Measurements from ENCODE around the gene PTPRU. TPM values are rescaled to one million over a fixed set of nuclear protein-coding genes. Genes with fewer than 3 reads are reported as not detected.
"Not testable (repeated sequence)": the region's sequence is repeated elsewhere in the genome, so short reads cannot be mapped to it uniquely, and the experiment has no call there.

PTPRU gene
- total and polyA plus RNA-seq, 4 donors = 1.6 to 15.1 (median 6.0) TPM

GRCh38 chr1:29221296-29221695, 15.0 kb upstream of the PTPRU start:
- H3K9me3 ChIP-seq (ENCODE audit: control insufficient read depth in 4 of 4, low read length in 3 of 4) = no peaks in the 10 kb centered on the region
- no peak for DNase-seq (ENCODE audit: low spot score)
- H3K36me3 ChIP-seq (ENCODE audit: control insufficient read depth in 4 of 4, insufficient read depth in 3 of 4, low read depth in 1 of 4, low read length in 3 of 4) = peaks cover 0 to 9% (median 4%) of the 10 kb centered on the region in 4 donors
- H3K27ac ChIP-seq (ENCODE audit: low read depth in 1 of 2, low read length in 2 of 2) = no peak overlapping the region
- H3K9ac ChIP-seq (ENCODE audit: low read depth in 1 of 2, low read length in 2 of 2) = no peak overlapping the region
- H3K4me1 ChIP-seq (ENCODE audit: control insufficient read depth in 4 of 4, insufficient read depth in 4 of 4, low read length in 3 of 4) = no peaks in the 10 kb centered on the region
- no peak for TF ChIP-seq RXRA (IDR thresholded peaks at IDR 0.05)
- no peak for TF ChIP-seq FOXA2 (IDR thresholded peaks at IDR 0.05)
- TF ChIP-seq YY1 (IDR thresholded peaks at IDR 0.05) = no peak
- TF ChIP-seq REST (IDR thresholded peaks at IDR 0.05) = no peak
- TF ChIP-seq RAD21 (IDR thresholded peaks at IDR 0.05) = no peak
- no peak for TF ChIP-seq ZBTB33 (IDR thresholded peaks at IDR 0.05)
- no peak for TF ChIP-seq EGR1 (IDR thresholded peaks at IDR 0.05; ENCODE audit: low read depth in 2 of 2)
- WGBS = 97% methylated on average over 3 of the region's 3 CpGs
- no peaks in the 10 kb centered on the region for H3K27me3 ChIP-seq (ENCODE audit: control insufficient read depth in 4 of 4, insufficient read depth in 4 of 4, low read length in 3 of 4)
- H3K4me3 ChIP-seq (ENCODE audit: low read depth in 1 of 3, low read length in 3 of 3) = no peak overlapping the region

GRCh38 chr1:29222260-29222659, 14.1 kb upstream of the PTPRU start:
- not testable (repeated sequence) for DNase-seq (ENCODE audit: low spot score); H3K9me3 ChIP-seq (ENCODE audit: control insufficient read depth in 4 of 4, low read length in 3 of 4); H3K4me1 ChIP-seq (ENCODE audit: control insufficient read depth in 4 of 4, insufficient read depth in 4 of 4, low read length in 3 of 4); H3K27me3 ChIP-seq (ENCODE audit: control insufficient read depth in 4 of 4, insufficient read depth in 4 of 4, low read length in 3 of 4); H3K9ac ChIP-seq (ENCODE audit: low read depth in 1 of 2, low read length in 2 of 2); H3K27ac ChIP-seq (ENCODE audit: low read depth in 1 of 2, low read length in 2 of 2); H3K36me3 ChIP-seq (ENCODE audit: control insufficient read depth in 4 of 4, insufficient read depth in 3 of 4, low read depth in 1 of 4, low read length in 3 of 4); H3K4me3 ChIP-seq (ENCODE audit: low read depth in 1 of 3, low read length in 3 of 3)
- 95% methylated on average over 6 of the region's 6 CpGs for WGBS

GRCh38 chr1:29222686-29223085, 13.6 kb upstream of the PTPRU start:
- WGBS = 98% methylated on average over 1 of the region's 1 CpG
- DNase-seq (ENCODE audit: low spot score) = no peak
- Histone ChIP-seq H3K4me3 (ENCODE audit: low read depth in 1 of 3, low read length in 3 of 3) (no peak overlapping the region), H3K27me3 (ENCODE audit: control insufficient read depth in 4 of 4, insufficient read depth in 4 of 4, low read length in 3 of 4) (no peaks in the 10 kb centered on the region), H3K9ac (ENCODE audit: low read depth in 1 of 2, low read length in 2 of 2) (no peak overlapping the region), H3K4me1 (ENCODE audit: control insufficient read depth in 4 of 4, insufficient read depth in 4 of 4, low read length in 3 of 4) (no peaks in the 10 kb centered on the region), H3K27ac (ENCODE audit: low read depth in 1 of 2, low read length in 2 of 2) (no peak overlapping the region), H3K9me3 (ENCODE audit: control insufficient read depth in 4 of 4, low read length in 3 of 4) (no peaks in the 10 kb centered on the region), H3K36me3 (ENCODE audit: control insufficient read depth in 4 of 4, insufficient read depth in 3 of 4, low read depth in 1 of 4, low read length in 3 of 4) (peaks cover 0 to 8% (median 3%) of the 10 kb centered on the region in 4 donors)
- no peak for TF ChIP-seq REST (IDR thresholded peaks at IDR 0.05)
